NCI-H524 (cell line): ENCODE measurements around the gene CDK6.
A peak's percentile ranks its signal among the peaks of the same experiment; 100 is the strongest.

ENCODE experiments used
- DNase-seq, 2 experiments: peaks; one replicate each; lab custom pipeline; 2025; lab: John Stamatoyannopoulos, UW

CDK6 gene

DNA sequence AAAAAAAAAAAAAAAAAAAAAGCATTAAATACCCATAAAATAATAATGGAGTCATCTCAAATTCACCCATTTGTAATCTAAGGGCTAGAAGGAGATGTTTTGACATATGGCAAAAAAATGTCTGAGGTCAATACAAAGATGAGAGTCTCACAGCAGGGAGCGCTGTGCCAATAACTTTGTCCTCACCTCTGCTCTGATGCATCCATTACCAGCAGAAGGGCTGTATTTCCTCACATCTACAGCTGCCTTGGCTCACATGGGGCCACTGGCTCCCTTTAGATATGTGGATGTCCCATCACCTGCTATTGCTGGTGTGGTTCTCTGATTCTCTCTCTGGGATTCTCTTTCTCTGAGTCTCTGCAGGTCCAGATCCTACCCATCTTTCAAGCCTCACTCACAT, 155.9 kb downstream of the CDK6 start:
- peak in 1 of 2 experiments; percentile 20 for DNase-seq

- no peak for DNase-seq
Measured at GRCh38 chr7:92678291-92678920, 158.0 kb downstream of the CDK6 start.

DNA sequence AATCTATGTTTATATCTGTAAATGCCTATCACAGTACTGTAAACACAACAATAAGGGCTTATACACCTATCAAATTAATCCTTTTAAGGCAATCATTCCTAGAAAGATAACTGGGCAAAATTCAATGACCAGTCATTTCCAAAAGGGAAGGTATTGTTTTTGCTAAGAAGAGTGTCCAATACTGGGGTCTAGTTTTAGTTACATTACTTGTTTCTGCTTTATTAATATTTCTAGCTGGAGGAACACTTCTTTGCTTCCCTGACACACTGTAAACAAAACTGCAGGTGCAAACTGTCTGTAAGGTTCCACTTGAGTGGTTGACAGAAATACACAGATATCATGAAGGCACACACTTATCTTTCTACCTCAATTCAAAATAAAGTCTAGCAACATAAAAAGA, 162.0 kb downstream of the CDK6 start:
- no peak for DNase-seq

DNA sequence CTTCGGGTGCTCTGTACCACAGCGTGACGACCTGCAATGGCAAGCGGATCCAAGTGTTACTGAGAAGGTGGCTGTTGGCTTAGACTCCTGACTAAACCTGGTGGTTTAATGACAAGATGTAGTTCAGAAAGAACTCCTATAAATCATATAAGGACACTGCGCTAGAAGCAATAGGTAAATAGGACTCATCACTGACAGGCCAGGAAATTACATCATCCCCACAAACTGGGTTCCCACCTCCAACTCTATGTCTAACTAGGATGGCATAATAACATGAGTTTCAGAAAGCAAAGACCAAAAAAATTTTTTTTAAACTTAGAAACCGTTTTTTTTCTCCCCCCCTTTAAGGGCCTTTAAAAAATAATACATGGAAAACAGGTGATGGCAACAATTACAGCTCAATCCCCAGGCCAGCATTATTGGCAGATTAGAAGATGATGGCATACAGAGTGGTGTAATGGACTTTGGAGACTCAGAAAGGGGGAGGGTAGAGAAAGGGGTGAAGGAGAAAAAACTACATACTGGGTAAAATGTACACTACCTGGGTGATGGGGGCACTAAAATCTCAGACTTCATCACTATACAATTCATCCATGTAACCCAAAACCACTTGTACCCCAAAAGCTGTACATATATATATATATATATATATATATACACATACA, 164.7 kb downstream of the CDK6 start:
- DNase-seq: no peak

GRCh38 chr7:92670204-92670851, 166.0 kb downstream of the CDK6 start:
- no peak for DNase-seq

- DNase-seq: no peak
Measured at GRCh38 chr7:92669616-92670165, 166.7 kb downstream of the CDK6 start.

DNA sequence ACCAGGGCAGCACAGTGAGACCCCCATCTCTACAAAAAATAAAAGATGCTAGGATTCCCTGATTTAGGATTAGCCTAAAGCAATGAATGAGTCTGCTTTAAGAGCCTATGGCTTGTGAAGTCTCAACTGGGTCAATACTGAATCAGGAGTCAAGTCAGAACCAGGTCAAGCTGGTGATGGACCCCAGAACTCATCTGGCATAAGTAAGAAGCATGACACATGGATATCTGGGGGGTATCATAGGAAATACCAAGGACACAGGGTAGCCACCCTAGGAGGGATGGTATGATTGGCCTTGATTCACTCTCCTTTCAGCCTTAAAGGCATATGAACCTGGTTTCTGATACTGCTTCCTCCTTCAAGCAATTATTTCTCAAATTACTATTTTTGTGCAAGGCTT, 167.8 kb downstream of the CDK6 start:
- DNase-seq: no peak

- DNase-seq: no peak
Measured at GRCh38 chr7:92667816-92668535, 168.4 kb downstream of the CDK6 start.

- DNase-seq: no peak
Measured at GRCh38 chr7:92665926-92666325, 170.4 kb downstream of the CDK6 start.

DNA sequence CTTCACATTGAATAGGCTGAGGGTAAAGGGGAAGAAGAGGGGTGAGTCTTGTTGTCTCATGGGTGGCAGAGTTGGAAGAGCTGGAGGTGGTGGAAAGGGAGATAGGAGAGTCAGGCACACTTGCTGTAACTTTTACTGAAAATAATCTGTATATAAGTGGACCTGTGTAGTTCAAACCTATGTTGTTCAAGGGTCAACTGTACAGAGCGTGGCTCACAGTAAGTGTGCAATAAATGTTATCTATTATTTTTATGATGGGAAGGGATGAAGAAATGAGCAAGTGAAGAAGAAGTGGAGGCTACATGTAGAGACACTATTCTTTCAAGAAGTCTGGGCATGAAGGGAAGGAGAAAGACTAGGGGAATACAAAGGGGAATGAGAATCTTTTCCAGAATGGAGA, 174.7 kb downstream of the CDK6 start:
- DNase-seq: no peak

- DNase-seq: no peak
Measured at GRCh38 chr7:92658671-92659070, 177.7 kb downstream of the CDK6 start.

- no peak for DNase-seq
Measured at GRCh38 chr7:92657391-92657790, 179.0 kb downstream of the CDK6 start.

DNA sequence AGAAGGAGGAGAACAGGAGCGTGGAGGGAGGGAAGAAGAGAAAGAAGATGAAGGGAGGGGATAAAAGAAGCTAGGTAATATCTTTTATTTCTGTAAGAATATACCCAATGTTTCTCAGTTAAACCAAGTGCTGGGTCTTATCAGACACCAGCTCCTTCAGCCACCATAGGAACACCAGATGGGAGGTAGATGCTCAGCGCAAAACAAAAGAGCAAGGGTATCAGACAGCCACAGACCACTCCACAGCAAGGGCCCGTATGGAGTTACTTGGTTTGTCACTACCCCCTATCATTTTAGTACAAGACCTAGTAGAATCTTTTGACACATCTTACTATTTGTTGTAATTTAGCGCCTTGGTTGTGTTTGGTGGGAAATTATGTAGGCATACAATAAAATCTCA, 180.3 kb downstream of the CDK6 start:
- no peak for DNase-seq

GRCh38 chr7:92655346-92655884, 181.0 kb downstream of the CDK6 start:
- DNase-seq: no peak

GRCh38 chr7:92653136-92653535, 183.2 kb downstream of the CDK6 start:
- no peak for DNase-seq

DNA sequence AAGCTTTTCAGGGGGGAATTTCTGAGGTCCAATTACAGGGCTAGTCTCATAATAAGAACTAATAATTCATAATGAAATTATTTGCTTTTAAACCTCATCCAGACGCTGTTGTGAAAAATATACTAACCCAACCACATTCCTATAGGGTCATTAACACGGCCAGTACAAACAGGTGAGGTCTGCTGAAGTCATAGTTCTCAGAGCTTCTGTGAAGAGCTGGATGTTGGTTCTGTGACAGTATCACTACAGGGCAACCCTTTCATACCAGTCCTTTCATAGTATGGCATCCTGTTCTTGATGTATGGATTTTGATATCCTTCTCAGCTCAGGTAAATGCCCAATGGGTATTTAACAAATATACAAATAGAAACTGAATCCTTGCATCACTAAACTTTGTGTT, 183.8 kb downstream of the CDK6 start:
- no peak for DNase-seq

GRCh38 chr7:92650391-92650790, 186.0 kb downstream of the CDK6 start:
- no peak for DNase-seq

- no peak for DNase-seq
Measured at GRCh38 chr7:92648067-92648466, 188.3 kb downstream of the CDK6 start.

- DNase-seq: no peak
Measured at GRCh38 chr7:92647652-92648051, 188.7 kb downstream of the CDK6 start.

- no peak for DNase-seq
Measured at GRCh38 chr7:92647011-92647625, 189.3 kb downstream of the CDK6 start.

- peak; percentile 73 to 88 for DNase-seq
Measured at GRCh38 chr7:92645114-92646061, 191.0 kb downstream of the CDK6 start.
